DND-41 (cell line): ENCODE data around the gene PRKAR1B.

Experiments used
- EZH2 ChIP-seq: IDR thresholded peaks from 3 replicates; pipeline ENCODE4 v1.6.1; 2012; ENCODE audit warnings: borderline replicate concordance, low read depth, mild to moderate bottlenecking, moderate library complexity, low read length, inconsistent platforms; ENCODE audit not compliant: severe bottlenecking
- TF ChIP-seq, protein P1 (sequence below): IDR thresholded peaks from 2 replicates; pipeline ENCODE4 v1.5.1; 2012; ENCODE audit warnings: borderline replicate concordance, low read length, moderate library complexity, mild to moderate bottlenecking; ENCODE audit not compliant: poor library complexity, severe bottlenecking; ENCODE audit errors: extremely low read depth

DNA sequence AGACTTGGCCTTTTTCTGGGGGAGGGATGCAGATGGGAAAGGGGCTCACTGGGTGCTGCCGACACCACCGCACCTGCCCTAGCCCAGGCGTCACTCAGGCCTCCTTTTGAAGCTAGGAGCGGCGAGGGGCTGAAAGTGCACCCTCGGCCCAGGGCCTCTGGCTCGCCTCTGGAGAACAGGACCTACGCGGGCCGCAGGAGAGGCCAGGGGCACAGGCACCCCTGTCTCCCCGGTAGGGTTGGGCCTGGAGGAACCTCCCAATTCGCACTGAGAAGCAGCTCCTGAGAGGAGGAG lies 46.5 kb upstream of the PRKAR1B start:
- no peak for TF ChIP-seq EZH2
- TF ChIP-seq, protein P1, sequence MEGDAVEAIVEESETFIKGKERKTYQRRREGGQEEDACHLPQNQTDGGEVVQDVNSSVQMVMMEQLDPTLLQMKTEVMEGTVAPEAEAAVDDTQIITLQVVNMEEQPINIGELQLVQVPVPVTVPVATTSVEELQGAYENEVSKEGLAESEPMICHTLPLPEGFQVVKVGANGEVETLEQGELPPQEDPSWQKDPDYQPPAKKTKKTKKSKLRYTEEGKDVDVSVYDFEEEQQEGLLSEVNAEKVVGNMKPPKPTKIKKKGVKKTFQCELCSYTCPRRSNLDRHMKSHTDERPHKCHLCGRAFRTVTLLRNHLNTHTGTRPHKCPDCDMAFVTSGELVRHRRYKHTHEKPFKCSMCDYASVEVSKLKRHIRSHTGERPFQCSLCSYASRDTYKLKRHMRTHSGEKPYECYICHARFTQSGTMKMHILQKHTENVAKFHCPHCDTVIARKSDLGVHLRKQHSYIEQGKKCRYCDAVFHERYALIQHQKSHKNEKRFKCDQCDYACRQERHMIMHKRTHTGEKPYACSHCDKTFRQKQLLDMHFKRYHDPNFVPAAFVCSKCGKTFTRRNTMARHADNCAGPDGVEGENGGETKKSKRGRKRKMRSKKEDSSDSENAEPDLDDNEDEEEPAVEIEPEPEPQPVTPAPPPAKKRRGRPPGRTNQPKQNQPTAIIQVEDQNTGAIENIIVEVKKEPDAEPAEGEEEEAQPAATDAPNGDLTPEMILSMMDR = no peak
